IgD-negative memory B cell (primary cell): ENCODE measurements around the gene KMT5C. TPM values are rescaled to one million over a fixed set of nuclear protein-coding genes. Genes with fewer than 3 reads are reported as not detected.

Experiments used
- H3K27ac Mint-ChIP-seq, 3 donors: one replicate each; pipeline ENCODE4 v1.8.0; 2020 to 2022; ENCODE audit warnings: mild to moderate bottlenecking in 3 of 3, mixed read lengths in 3 of 3, moderate library complexity in 1 of 3
- H3K27me3 Mint-ChIP-seq: one replicate; pipeline ENCODE4 v1.8.0; 2021; ENCODE audit warnings: mixed read lengths
- H3K36me3 Mint-ChIP-seq: one replicate; pipeline ENCODE4 v1.8.0; 2020; ENCODE audit warnings: mild to moderate bottlenecking, mixed read lengths
- H3K4me1 Mint-ChIP-seq, 3 donors: one replicate each; pipeline ENCODE4 v1.8.0; 2020 to 2022; ENCODE audit warnings: mixed read lengths in 3 of 3, mild to moderate bottlenecking in 1 of 3
- H3K4me3 Mint-ChIP-seq, 4 donors: one replicate each; pipeline ENCODE4 v1.8.0; 2020 to 2022; ENCODE audit warnings: mild to moderate bottlenecking in 4 of 4, mixed read lengths in 4 of 4, moderate library complexity in 3 of 4
- H3K9me3 Mint-ChIP-seq, 3 donors: one replicate each; pipeline ENCODE4 v1.8.0; 2020 to 2021; ENCODE audit warnings: mixed read lengths in 3 of 3, mild to moderate bottlenecking in 1 of 3
- polyA plus RNA-seq: library from polyadenylated mRNA; unstranded; fragments of 300-500 nt; fragmentation: Illumina TruSeq; gene quantifications from one replicate; pipeline ENCODE4 v1.2.3, GENCODE V29; 2021

The KMT5C gene
- polyA plus RNA-seq: 2.3 TPM

GRCh38 chr19:55339105-55339888 lies at the start of gene KMT5C:
KMT5C (plus strand) TSS chr19:55339876; CDS start chr19:55341937, 2,061 bp downstream.
- Mint-ChIP-seq H3K4me1 (peaks cover 6 to 10% (median 7%) of the 10 kb centered on the region in 3 donors), H3K9me3 (peaks cover 0 to 2% (median 0%) of the 10 kb centered on the region in 3 donors), H3K27me3 (peaks cover 25% of the 10 kb centered on the region), H3K27ac (peak within 1 kb of the TSS; percentile 87 to 99 (median 98)), H3K4me3 (peak within 1 kb of the TSS; percentile 86 to 95 (median 92)), H3K36me3 (no peaks in the 10 kb centered on the region)

DNA sequence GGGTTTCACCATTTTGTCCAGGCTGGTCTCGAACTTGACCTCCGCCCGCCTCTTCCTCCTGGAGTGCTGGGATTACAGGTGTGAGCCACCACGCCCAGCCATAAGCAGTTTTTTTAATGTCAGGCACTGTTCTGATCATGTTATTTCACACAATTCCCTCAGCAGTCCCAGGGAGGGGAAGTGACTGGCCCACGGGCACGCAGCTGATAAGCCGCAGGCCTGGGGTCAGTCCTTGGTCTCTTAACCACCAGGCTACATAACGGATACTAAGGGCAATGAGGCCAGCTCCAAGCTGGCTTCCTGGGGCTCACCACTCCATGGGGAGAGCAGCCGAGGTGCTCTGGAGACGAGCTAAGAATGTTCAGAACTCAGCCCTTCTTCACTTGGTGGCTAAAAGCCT lies 42.4 kb upstream of the KMT5C start:
- Mint-ChIP-seq H3K36me3 (no peaks in the 10 kb centered on the region), H3K4me3 (no peak overlapping the region), H3K27ac (no peak overlapping the region), H3K27me3 (peaks cover 3% of the 10 kb centered on the region), H3K4me1 (peaks cover 5 to 12% (median 7%) of the 10 kb centered on the region in 3 donors), H3K9me3 (no peaks in the 10 kb centered on the region)

DNA sequence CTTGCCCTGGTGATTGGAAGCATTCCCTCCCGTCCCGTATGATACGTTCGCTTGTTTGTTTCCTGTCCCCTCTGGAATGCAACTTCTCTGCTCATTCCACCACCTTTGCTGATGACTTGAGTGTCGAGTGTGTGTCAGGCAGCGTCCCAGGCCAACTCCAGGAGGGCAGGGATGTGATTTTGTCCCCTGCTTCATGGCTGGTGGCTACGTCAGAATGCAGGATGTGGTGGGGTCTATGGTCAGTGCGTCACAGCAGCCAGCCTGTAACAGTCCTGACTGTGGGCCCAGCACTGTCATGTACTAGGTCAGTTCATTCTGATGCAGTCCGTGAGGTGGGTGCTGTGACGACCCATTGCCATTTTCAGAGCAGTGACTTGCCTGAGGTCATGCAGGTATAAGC lies 39.7 kb upstream of the KMT5C start:
- Mint-ChIP-seq H3K27me3 (peaks cover 3% of the 10 kb centered on the region), H3K4me1 (peaks cover 4 to 12% (median 7%) of the 10 kb centered on the region in 3 donors), H3K36me3 (no peaks in the 10 kb centered on the region), H3K27ac (no peak overlapping the region), H3K9me3 (no peaks in the 10 kb centered on the region), H3K4me3 (peak overlapping the region in 1 of 4 donors; percentile 27)

GRCh38 chr19:55300886-55301458 lies 38.7 kb upstream of the KMT5C start:
- peaks cover 3% of the 10 kb centered on the region for H3K27me3 Mint-ChIP-seq
- H3K27ac Mint-ChIP-seq: no peak overlapping the region

GRCh38 chr19:55301459-55302317 lies 38.0 kb upstream of the KMT5C start:
- H3K36me3 Mint-ChIP-seq: no peaks in the 10 kb centered on the region
- H3K9me3 Mint-ChIP-seq: peaks cover 0 to 2% (median 0%) of the 10 kb centered on the region in 3 donors
- H3K4me1 Mint-ChIP-seq: peaks cover 8 to 13% (median 9%) of the 10 kb centered on the region in 3 donors
- H3K27ac Mint-ChIP-seq: peak overlapping the region; percentile 29 to 92 (median 85)
- peak overlapping the region; percentile 73 to 90 (median 84) for H3K4me3 Mint-ChIP-seq
- peaks cover 3% of the 10 kb centered on the region for H3K27me3 Mint-ChIP-seq

More at GRCh38 chr19:55300886-55301458, 38.7 kb upstream of the KMT5C start:
- Mint-ChIP-seq H3K36me3 (no peaks in the 10 kb centered on the region), H3K4me3 (peak overlapping the region; percentile 3 to 90 (median 60)), H3K9me3 (peaks cover 0 to 2% (median 0%) of the 10 kb centered on the region in 3 donors), H3K4me1 (peaks cover 8 to 13% (median 9%) of the 10 kb centered on the region in 3 donors)

- Mint-ChIP-seq H3K27ac (peak overlapping the region in 2 of 3 donors; percentile 85 to 92), H3K36me3 (no peaks in the 10 kb centered on the region), H3K27me3 (peaks cover 3% of the 10 kb centered on the region), H3K9me3 (peaks cover 0 to 2% (median 0%) of the 10 kb centered on the region in 3 donors), H3K4me3 (peak overlapping the region; percentile 73 to 90 (median 84)), H3K4me1 (peaks cover 8 to 13% (median 9%) of the 10 kb centered on the region in 3 donors)
These were observed 37.4 kb upstream of the KMT5C start for GRCh38 chr19:55302318-55302703.

GRCh38 chr19:55303477-55303876 lies 36.2 kb upstream of the KMT5C start:
- Mint-ChIP-seq H3K9me3 (peaks cover 0 to 2% (median 0%) of the 10 kb centered on the region in 3 donors), H3K4me3 (peak overlapping the region in 1 of 4 donors; percentile 38), H3K27me3 (peaks cover 3% of the 10 kb centered on the region), H3K27ac (no peak overlapping the region), H3K36me3 (no peaks in the 10 kb centered on the region), H3K4me1 (peaks cover 8 to 11% (median 9%) of the 10 kb centered on the region in 3 donors)

DNA sequence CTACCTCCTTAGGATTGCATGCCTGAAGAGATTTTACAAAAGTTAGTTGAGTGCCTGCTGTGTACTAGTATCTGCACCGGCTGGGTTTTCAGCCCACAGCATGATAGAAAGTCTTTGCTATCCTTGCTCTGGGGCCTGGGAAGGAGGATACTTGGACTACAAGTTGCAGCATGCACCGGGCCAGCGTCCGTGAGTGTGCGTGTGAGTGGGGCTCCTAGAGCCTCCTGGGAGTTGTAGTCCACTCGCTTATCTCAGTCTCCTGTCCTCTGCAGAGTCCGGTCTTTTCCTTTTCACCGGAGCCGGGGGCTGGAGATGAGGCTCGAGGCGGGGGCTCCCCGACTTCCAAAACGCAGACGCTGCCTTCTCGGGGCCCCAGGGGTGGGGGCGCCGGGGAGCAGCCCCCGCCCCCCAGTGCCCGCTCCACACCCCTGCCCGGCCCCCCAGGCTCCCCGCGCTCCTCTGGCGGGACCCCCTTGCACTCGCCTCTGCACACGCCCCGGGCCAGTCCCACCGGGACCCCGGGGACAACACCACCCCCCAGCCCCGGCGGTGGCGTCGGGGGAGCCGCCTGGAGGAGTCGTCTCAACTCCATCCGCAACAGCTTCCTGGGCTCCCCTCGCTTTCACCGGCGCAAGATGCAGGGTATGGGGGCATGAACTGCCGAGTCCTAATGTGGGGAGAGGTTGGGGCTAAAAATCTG lies 35.2 kb upstream of the KMT5C start:
- Mint-ChIP-seq H3K36me3 (no peaks in the 10 kb centered on the region), H3K4me3 (no peak overlapping the region), H3K27ac (no peak overlapping the region), H3K9me3 (peaks cover 0 to 2% (median 0%) of the 10 kb centered on the region in 3 donors), H3K4me1 (peaks cover 7 to 8% (median 8%) of the 10 kb centered on the region in 3 donors), H3K27me3 (peaks cover 3% of the 10 kb centered on the region)

DNA sequence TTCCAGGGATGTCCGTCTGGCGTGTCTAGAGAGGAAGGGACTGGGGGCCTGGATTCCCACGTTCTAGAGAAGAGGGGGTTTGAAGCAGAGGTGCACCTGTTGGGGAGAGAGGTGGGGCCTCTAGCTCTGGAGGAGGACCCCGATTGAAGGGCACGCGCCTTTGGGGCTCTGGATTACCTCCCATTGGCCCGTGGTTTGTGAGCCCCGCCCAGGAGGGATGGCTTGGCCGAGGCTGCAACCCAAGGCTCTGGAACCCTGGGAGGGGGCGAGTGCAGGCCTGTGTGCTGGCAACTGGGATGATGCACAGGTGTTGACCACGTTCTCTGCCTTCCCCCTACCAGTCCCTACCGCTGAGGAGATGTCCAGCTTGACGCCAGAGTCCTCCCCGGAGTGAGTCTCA lies 34.7 kb upstream of the KMT5C start:
- H3K27me3 Mint-ChIP-seq: peaks cover 3% of the 10 kb centered on the region
- H3K36me3 Mint-ChIP-seq: no peaks in the 10 kb centered on the region
- peak overlapping the region in 1 of 3 donors; percentile 66 for H3K27ac Mint-ChIP-seq
- peaks cover 0 to 2% (median 0%) of the 10 kb centered on the region in 3 donors for H3K9me3 Mint-ChIP-seq
- peaks cover 7 to 8% (median 8%) of the 10 kb centered on the region in 3 donors for H3K4me1 Mint-ChIP-seq
- peak overlapping the region in 1 of 4 donors; percentile 46 for H3K4me3 Mint-ChIP-seq

- peak overlapping the region in 3 of 4 donors; percentile 46 to 68 (median 55) for H3K4me3 Mint-ChIP-seq
- H3K36me3 Mint-ChIP-seq: no peaks in the 10 kb centered on the region
- H3K27me3 Mint-ChIP-seq: peaks cover 3% of the 10 kb centered on the region
- H3K9me3 Mint-ChIP-seq: peaks cover 0 to 2% (median 0%) of the 10 kb centered on the region in 3 donors
- H3K27ac Mint-ChIP-seq: peak overlapping the region in 2 of 3 donors; percentile 65 to 66
- peaks cover 8% of the 10 kb centered on the region in 3 donors for H3K4me1 Mint-ChIP-seq
These were observed 34.2 kb upstream of the KMT5C start for GRCh38 chr19:55305491-55305890.

DNA sequence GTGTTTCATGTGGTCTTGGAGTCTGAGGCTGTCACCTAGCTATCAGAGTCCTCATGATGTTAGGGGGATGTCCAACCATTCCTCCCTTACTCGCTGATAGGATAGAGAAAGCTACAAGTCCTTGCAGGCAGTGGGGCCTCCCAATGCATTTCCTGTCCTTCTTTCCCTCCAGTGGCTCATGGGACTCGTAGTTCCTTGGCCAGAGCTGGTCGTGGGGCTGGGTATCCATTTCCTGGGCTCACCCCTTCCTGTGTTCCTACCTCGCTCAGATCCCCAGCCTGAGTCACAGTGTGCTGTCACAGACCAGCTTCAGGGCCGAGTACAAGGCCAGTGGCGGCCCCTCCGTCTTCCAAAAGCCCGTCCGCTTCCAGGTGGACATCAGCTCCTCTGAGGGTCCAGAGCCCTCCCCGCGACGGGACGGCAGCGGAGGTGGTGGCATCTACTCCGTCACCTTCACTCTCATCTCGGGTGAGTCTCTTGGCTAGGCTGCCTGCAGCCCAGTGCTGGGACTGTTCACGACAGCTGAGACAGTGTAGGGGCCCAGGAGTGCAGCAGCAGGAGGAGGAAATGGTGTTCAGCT lies 33.6 kb upstream of the KMT5C start:
- H3K27me3 Mint-ChIP-seq: peaks cover 3% of the 10 kb centered on the region
- peak overlapping the region in 2 of 3 donors; percentile 65 to 66 for H3K27ac Mint-ChIP-seq
- no peaks in the 10 kb centered on the region for H3K36me3 Mint-ChIP-seq
- no peak overlapping the region for H3K4me3 Mint-ChIP-seq
- peaks cover 0 to 2% (median 0%) of the 10 kb centered on the region in 3 donors for H3K9me3 Mint-ChIP-seq
- H3K4me1 Mint-ChIP-seq: peaks cover 8% of the 10 kb centered on the region in 3 donors

DNA sequence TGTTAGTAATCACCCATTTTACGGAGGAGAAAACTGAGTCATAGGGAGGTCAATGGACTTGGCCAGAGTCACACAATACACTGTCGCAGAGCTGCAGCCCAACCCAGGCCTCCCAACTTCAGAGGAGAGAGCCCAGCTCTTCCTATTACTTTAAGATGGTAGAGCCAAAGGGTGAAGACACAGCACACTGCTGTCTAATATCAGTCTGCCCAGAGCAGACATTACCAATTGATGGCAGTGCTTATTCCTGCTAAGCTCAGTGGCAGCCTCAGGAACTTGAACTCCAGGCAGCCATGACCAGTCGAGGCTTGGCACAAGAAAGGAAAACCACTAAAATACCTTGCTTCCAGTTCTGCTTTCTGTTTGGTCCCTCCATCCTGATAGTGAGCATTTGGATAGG lies 33.0 kb upstream of the KMT5C start:
- Mint-ChIP-seq H3K27me3 (peaks cover 2% of the 10 kb centered on the region), H3K36me3 (no peaks in the 10 kb centered on the region), H3K4me3 (peak overlapping the region in 1 of 4 donors; percentile 34), H3K9me3 (peaks cover 0 to 2% (median 0%) of the 10 kb centered on the region in 3 donors), H3K4me1 (peaks cover 6 to 8% (median 6%) of the 10 kb centered on the region in 3 donors), H3K27ac (no peak overlapping the region)

DNA sequence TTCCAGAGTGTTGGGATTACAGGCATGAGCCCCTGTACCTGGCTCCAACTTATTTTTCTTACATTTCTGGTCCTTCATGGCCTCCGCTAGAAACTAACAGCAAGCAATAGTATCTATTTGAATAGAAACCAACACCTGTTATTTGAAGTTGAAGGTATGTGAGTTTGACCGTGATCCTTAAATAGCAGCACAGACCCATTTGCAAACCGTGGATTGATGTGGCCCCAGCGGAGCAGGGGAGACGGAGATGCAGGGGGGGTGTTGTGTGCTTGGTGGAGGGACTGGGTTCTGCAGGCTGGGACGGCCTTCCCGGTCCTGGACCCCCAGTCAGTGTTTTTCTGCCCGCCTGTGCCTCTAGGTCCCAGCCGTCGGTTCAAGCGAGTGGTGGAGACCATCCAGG lies 31.4 kb upstream of the KMT5C start:
- Mint-ChIP-seq H3K4me3 (no peak overlapping the region), H3K36me3 (no peaks in the 10 kb centered on the region), H3K27me3 (peaks cover 1% of the 10 kb centered on the region), H3K27ac (no peak overlapping the region), H3K9me3 (peaks cover 0 to 2% (median 0%) of the 10 kb centered on the region in 3 donors), H3K4me1 (peaks cover 2 to 4% (median 3%) of the 10 kb centered on the region in 3 donors)

GRCh38 chr19:55309448-55309847 lies 30.2 kb upstream of the KMT5C start:
- Mint-ChIP-seq H3K27ac (no peak overlapping the region), H3K9me3 (peaks cover 0 to 2% (median 0%) of the 10 kb centered on the region in 3 donors), H3K36me3 (no peaks in the 10 kb centered on the region), H3K4me1 (peaks cover 2 to 4% (median 3%) of the 10 kb centered on the region in 3 donors), H3K4me3 (no peak overlapping the region), H3K27me3 (peaks cover 1% of the 10 kb centered on the region)
